HCT116 (cell line): ENCODE measurements around the gene HERC3. TPM values are rescaled to one million over a fixed set of nuclear protein-coding genes. Genes with fewer than 3 reads are reported as not detected.

ENCODE experiments used
- ATAC-seq: fragments of 200-7000 bp; cut with Tn5 transposase; 2 replicates; pipeline ENCODE4 v1.9.1; 2020; ENCODE audit warnings: mild to moderate bottlenecking, moderate library complexity
- BruUV-seq: library from RNA; stranded (reverse); fragments of 400-500 nt; replicated peaks from 2 replicates; lab custom pipeline; 2021; lab: Mats Ljungman, UMichigan
- CTCF ChIA-PET: fragments of 300-600 bp; sonication (Branson Sonifier 250); formaldehyde crosslinking; loops from one replicate; lab custom pipeline; 2021; ENCODE audit warnings: antibody characterized with exemption; lab: Charles Lee
- POLR2A ChIA-PET: fragments of 300-600, 350-600 bp; sonication (Branson Sonifier 250); formaldehyde crosslinking; loops from one replicate; lab custom pipeline; 2021; ENCODE audit warnings: antibody characterized with exemption; lab: Charles Lee
- RAD21 ChIA-PET, 2 experiments: fragments of 300-600 bp; sonication (Branson Sonifier 250); formaldehyde crosslinking; loops; one replicate each; lab custom pipeline; 2023; ENCODE audit warnings: low total read pairs in 2 of 2; ENCODE audit not compliant: uncharacterized antibody in 2 of 2, unreplicated experiment in 2 of 2, low non-redundant PET in 1 of 2; lab: Charles Lee
- DNase-seq: peaks from one replicate; pipeline ENCODE4 v3.0.0-alpha.2; 2010; ENCODE audit warnings: low read depth, low spot score
- H2AFZ ChIP-seq: fragments of 200-600 bp; shearing (Covaris generic), sonication (generic); 2 replicates; pipeline ENCODE4 v1.6.1; 2017; ENCODE audit warnings: low read depth, mixed run types, mixed read lengths, antibody characterized with exemption, low read length; ENCODE audit not compliant: poor library complexity, severe bottlenecking
- H3K27ac ChIP-seq: 2 replicates; pipeline ENCODE4 v1.5.1; 2012; ENCODE audit warnings: low read depth, low read length
- H3K27me3 ChIP-seq: fragments of 200-600 bp; sonication (generic); 2 replicates; pipeline ENCODE4 v1.6.1; 2016; ENCODE audit warnings: mixed run types, low read length, mixed read lengths; ENCODE audit not compliant: insufficient read depth
- H3K36me3 ChIP-seq, 2 experiments: fragments of 200-500 bp in 1 of 2; fragments of 200-600 bp in 1 of 2; sonication (Bioruptor generic) in 1 of 2; sonication (generic) in 1 of 2; 2 replicates each; pipeline versions ENCODE4 v1.5.1 to v1.6.1; 2014 to 2016; ENCODE audit warnings: low read length in 2 of 2, inconsistent platforms in 1 of 2, mixed read lengths in 1 of 2, mixed run types in 1 of 2; ENCODE audit not compliant: insufficient read depth in 2 of 2, control insufficient read depth in 1 of 2
- H3K4me1 ChIP-seq, 2 experiments: fragments of 200-600 bp in 1 of 2; sonication (generic) in 1 of 2; 2 replicates each; pipeline versions ENCODE4 v1.5.1 to v1.6.1; 2012 to 2017; ENCODE audit warnings: low read length in 2 of 2, inconsistent platforms in 1 of 2, mild to moderate bottlenecking in 1 of 2, mixed read lengths in 1 of 2, mixed run types in 1 of 2, moderate library complexity in 1 of 2; ENCODE audit not compliant: insufficient read depth in 2 of 2, control insufficient read depth in 1 of 2
- H3K4me2 ChIP-seq: fragments of 200-600 bp; sonication (generic); 2 replicates; pipeline ENCODE4 v1.6.1; 2017; ENCODE audit warnings: mixed run types, low read length, mixed read lengths
- H3K4me3 ChIP-seq, 2 experiments: fragments of 200-600 bp in 1 of 2; sonication (generic) in 1 of 2; replicated peaks in 1 of 2; 2 replicates each; pipeline ENCODE4 v1.5.1; 2011 to 2016; ENCODE audit warnings: low read length in 2 of 2, control low read depth in 1 of 2, low read depth in 1 of 2, mild to moderate bottlenecking in 1 of 2, mixed read lengths in 1 of 2, mixed run types in 1 of 2
- H3K79me2 ChIP-seq: fragments of 200-600 bp; sonication (generic); 2 replicates; pipeline ENCODE4 v1.6.1; 2017; ENCODE audit warnings: mild to moderate bottlenecking, mixed run types, low read length, moderate library complexity, mixed read lengths; ENCODE audit not compliant: insufficient read depth
- H3K9ac ChIP-seq: fragments of 200-600 bp; sonication (generic); 2 replicates; pipeline ENCODE4 v1.6.1; 2016; ENCODE audit warnings: low read length, mixed read lengths
- H3K9me2 ChIP-seq: fragments of 200-600 bp; sonication (generic), shearing (Covaris generic); 2 replicates; pipeline ENCODE4 v1.6.1; 2017; ENCODE audit warnings: mixed run types, mild to moderate bottlenecking, moderate library complexity; ENCODE audit not compliant: insufficient read depth
- H3K9me3 ChIP-seq, 2 experiments: fragments of 200-500 bp in 1 of 2; fragments of 200-600 bp in 1 of 2; sonication (Bioruptor generic) in 1 of 2; sonication (generic) in 1 of 2; 2 replicates each; pipeline ENCODE4 v1.6.1; 2014 to 2017; ENCODE audit warnings: low read length in 2 of 2, mixed read lengths in 2 of 2, inconsistent platforms in 1 of 2, low read depth in 1 of 2, mild to moderate bottlenecking in 1 of 2, mixed run types in 1 of 2, moderate library complexity in 1 of 2; ENCODE audit not compliant: control insufficient read depth in 1 of 2, insufficient read depth in 1 of 2
- H4K20me1 ChIP-seq: fragments of 200-600 bp; sonication (generic), shearing (Covaris generic); 2 replicates; pipeline ENCODE4 v1.6.1; 2017; ENCODE audit warnings: mixed run types, mild to moderate bottlenecking, moderate library complexity; ENCODE audit not compliant: insufficient read depth
- CBX3 ChIP-seq: IDR thresholded peaks from 2 replicates; pipeline ENCODE4 v1.6.1; 2012; ENCODE audit warnings: low read depth
- EGR1 ChIP-seq: IDR thresholded peaks from 2 replicates; pipeline ENCODE4 v1.6.1; 2012; ENCODE audit warnings: low read depth
- ELF1 ChIP-seq: IDR thresholded peaks from 2 replicates; pipeline ENCODE4 v1.6.1; 2012; ENCODE audit warnings: low read depth, borderline replicate concordance
- EZH2 ChIP-seq: fragments of 200-600 bp; sonication (generic); IDR thresholded peaks from 2 replicates; pipeline ENCODE4 v1.6.1; 2017; ENCODE audit warnings: antibody characterized with exemption, mixed run types
- FOSL1 ChIP-seq: IDR thresholded peaks from 2 replicates; pipeline ENCODE4 v1.6.1; 2012; ENCODE audit warnings: low read depth
- JUND ChIP-seq: IDR thresholded peaks from 2 replicates; pipeline ENCODE4 v1.6.1; 2012
- MAX ChIP-seq: IDR thresholded peaks from 2 replicates; pipeline ENCODE4 v1.6.1; 2012
- POLR2A ChIP-seq: IDR thresholded peaks from 2 replicates; pipeline ENCODE4 v1.7.0; 2011; ENCODE audit warnings: borderline replicate concordance; ENCODE audit not compliant: insufficient read depth, insufficient read length; ENCODE audit errors: extremely low read depth
- POLR2AphosphoS5 ChIP-seq: IDR thresholded peaks from 2 replicates; pipeline ENCODE4 v1.6.1; 2011; ENCODE audit warnings: mild to moderate bottlenecking, low read depth, low read length, moderate library complexity
- REST ChIP-seq: IDR thresholded peaks from 2 replicates; pipeline ENCODE4 v1.6.1; 2012; ENCODE audit warnings: low read depth
- SIN3A ChIP-seq: IDR thresholded peaks from 2 replicates; pipeline ENCODE4 v1.6.1; 2012; ENCODE audit warnings: low read depth
- SP1 ChIP-seq: IDR thresholded peaks from 2 replicates; pipeline ENCODE4 v1.6.1; 2012; ENCODE audit warnings: low read depth
- SRF ChIP-seq: IDR thresholded peaks from 2 replicates; pipeline ENCODE4 v1.6.1; 2012; ENCODE audit warnings: low read depth
- YY1 ChIP-seq: IDR thresholded peaks from 2 replicates; pipeline ENCODE4 v1.6.1; 2011; ENCODE audit warnings: low read length, low read depth, moderate library complexity, mild to moderate bottlenecking; ENCODE audit not compliant: insufficient replicate concordance; ENCODE audit errors: extremely low read depth
- ZBTB33 ChIP-seq: IDR thresholded peaks from 2 replicates; pipeline ENCODE4 v1.6.1; 2011; ENCODE audit warnings: mild to moderate bottlenecking, low read length, moderate library complexity; ENCODE audit not compliant: insufficient replicate concordance; ENCODE audit errors: extremely low read depth
- ZFX ChIP-seq: fragments of 450-650 bp; IDR thresholded peaks from 2 replicates; pipeline ENCODE4 v1.6.1; 2017
- ZNF274 ChIP-seq: fragments of 200-500 bp; sonication (Bioruptor generic); IDR thresholded peaks from 2 replicates; pipeline ENCODE4 v1.6.1; 2014; ENCODE audit warnings: mild to moderate bottlenecking, low read depth, low read length, inconsistent platforms
- intact Hi-C: fragments of 100-400 bp; cut with micrococcal nuclease; formaldehyde crosslinking; loops from 2 replicates; pipeline ENCODE4 v1.10.0; 2022
- total RNA-seq: library from RNA; stranded (reverse); gene quantifications from one replicate; pipeline ENCODE4 v1.2.1, GENCODE V29; 2021; ENCODE audit not compliant: unreplicated experiment
- TF ChIP-seq, protein P1 (sequence below): IDR thresholded peaks from 2 replicates; pipeline ENCODE4 v1.6.1; 2012

The HERC3 gene
- total RNA-seq, 1 experiment from 2014 or later: 10.8 TPM

DNA sequence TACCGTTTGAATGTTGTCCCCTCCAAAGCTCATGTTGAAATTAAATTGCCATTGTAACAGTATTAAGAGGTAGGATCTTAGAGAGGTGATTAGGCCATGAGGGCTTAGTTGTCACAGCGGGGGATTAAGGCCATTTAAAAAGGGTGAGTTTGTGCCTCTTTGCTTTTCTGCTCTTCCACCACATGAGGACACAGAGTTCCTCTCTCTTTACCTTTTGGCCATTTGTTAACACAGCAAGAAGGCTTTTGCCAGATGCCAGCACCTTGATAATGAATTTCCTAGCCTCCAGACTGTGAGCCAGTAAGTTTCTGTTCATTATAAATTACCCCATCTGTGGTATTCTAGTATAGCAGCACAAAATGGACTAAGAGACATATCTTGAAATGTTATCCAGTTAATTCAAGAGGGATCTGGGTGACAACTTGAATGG, 7.8 kb upstream of the HERC3 start:
- Histone ChIP-seq H3K9me2 (no peaks in the 10 kb centered on the region), H3K9ac (no peak overlapping the region), H3K9me3 (no peaks in the 10 kb centered on the region), H3K27me3 (no peaks in the 10 kb centered on the region), H3K79me2 (no peaks in the 10 kb centered on the region), H4K20me1 (no peaks in the 10 kb centered on the region), H3K4me2 (no peak overlapping the region), H3K27ac (no peak overlapping the region), H3K36me3 (no peaks in the 10 kb centered on the region), H3K4me3 (no peak overlapping the region), H2AFZ (no peak overlapping the region), H3K4me1 (no peaks in the 10 kb centered on the region)
- ChIA-PET CTCF (interaction anchor here (1.3 kb wide), 1 partner anchor 11 kb away, joined by 3 read pairs; no protein-coding TSS in a partner anchor), POLR2A (no interaction called here), RAD21 (no interaction called here)
- BruUV-seq: no TSS peak
- no peak for ATAC-seq
- DNase-seq: no peak
- intact Hi-C loops: no loop called here
- TF ChIP-seq JUND: no peak
- no peak for TF ChIP-seq ZBTB33
- no peak for TF ChIP-seq ZFX
- no peak for TF ChIP-seq SP1
- TF ChIP-seq, protein P1, sequence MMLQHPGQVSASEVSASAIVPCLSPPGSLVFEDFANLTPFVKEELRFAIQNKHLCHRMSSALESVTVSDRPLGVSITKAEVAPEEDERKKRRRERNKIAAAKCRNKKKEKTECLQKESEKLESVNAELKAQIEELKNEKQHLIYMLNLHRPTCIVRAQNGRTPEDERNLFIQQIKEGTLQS: no peak
- TF ChIP-seq EGR1: no peak
- TF ChIP-seq YY1: no peak
- TF ChIP-seq EZH2: no peak
- TF ChIP-seq FOSL1: no peak
- no peak for TF ChIP-seq REST
- TF ChIP-seq POLR2A: no peak
- no peak for TF ChIP-seq POLR2AphosphoS5
- TF ChIP-seq ELF1: no peak
- TF ChIP-seq MAX: no peak
- no peak for TF ChIP-seq ZNF274
- no peak for TF ChIP-seq SRF
- no peak for TF ChIP-seq CBX3
- no peak for TF ChIP-seq SIN3A
